Stimulated activated CD8-positive, alpha-beta memory T cell treated with anti-CD3 and anti-CD28 coated beads, Interleukin-12 subunit alpha, Interleukin-12 subunit beta, amount 100 ng/mL, for 1 hour (primary cell): Measurements from ENCODE around the gene DTNA.

ENCODE experiments used
- DNase-seq: peaks from one replicate; pipeline ENCODE4 v3.0.0-alpha.2; 2020; ENCODE audit warnings: low read depth

The DTNA gene

DNA sequence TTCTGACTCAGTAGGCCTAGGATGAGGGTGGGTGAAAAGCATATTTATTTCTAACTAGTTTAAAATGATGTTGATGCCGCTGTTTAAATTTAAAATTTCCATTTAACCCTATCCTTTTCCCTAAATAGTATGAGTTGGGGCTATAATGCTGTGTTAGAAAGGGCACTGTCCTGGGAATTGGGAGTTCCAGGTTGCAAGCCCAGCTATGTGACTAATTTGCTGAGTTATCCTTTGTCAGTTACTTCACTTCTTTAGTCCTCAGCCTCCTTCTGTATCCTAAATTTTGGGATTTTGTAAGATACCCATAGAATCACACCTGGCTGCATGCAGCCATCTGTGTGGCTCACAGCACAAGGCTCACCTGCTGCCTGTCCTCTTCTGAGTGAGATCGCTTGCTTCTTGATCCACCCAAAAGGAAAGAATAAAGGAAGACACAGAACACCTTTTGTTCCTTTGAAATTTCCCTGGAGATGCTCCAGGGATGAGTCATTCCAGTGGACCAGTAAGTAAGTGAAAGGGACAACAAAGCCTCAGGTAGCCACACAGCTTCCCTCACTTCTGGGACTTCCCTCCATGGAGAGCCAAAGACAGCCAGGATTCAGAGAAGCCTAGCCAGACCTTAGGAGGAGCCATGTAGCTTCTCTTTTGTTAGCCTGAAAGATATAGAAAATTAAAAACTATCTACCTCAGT is 97.2 kb downstream of the DTNA start:
- no peak for DNase-seq

DNA sequence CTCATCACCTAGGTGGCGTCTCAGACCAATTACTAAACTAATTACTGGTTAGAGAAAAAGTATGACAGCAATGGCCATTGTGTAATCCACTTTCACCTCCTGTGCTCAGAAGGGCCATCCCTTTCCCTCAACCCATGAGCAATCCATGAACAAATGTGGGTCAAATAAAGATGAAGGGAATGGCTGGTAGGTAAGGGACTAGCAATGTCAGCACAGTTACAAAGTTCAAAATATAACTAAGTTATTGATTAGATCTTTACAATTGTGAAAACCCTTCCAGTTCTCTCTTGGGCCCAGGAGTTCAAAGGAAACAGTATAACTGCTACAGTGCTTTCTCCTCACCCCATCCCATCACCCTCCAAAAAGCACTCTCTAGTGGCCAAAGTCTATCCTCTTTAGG is 98.3 kb downstream of the DTNA start:
- DNase-seq, result no peak

GRCh38 chr18:34809451-34810072 is 99.5 kb downstream of the DTNA start:
- DNase-seq, result no peak

GRCh38 chr18:34816183-34816582 is 106.1 kb downstream of the DTNA start:
- no peak for DNase-seq

DNA sequence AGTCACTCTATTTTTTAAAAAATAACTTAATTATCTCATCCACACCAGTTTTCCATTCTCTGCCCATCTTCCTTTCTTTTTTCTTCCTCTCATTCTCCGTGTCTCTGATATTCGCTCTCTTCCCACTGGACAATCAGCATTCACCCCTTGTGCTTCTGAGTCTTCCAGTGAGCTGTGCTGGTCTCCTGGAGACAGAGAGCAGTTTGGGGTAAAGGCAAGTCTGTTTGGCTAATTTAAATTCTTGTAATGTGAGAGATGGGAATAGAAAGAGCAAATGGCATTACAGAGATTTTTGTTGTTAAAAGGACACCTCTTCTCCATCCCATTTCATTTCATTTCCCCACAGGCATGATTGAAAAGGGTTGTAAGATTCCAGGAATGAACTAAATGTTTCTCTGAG is 107.5 kb downstream of the DTNA start:
- DNase-seq, result no peak

- no peak for DNase-seq
These were observed 108.0 kb downstream of the DTNA start for GRCh38 chr18:34818064-34818463.

- DNase-seq, result no peak
These were observed 110.4 kb downstream of the DTNA start for GRCh38 chr18:34820360-34821065.

DNA sequence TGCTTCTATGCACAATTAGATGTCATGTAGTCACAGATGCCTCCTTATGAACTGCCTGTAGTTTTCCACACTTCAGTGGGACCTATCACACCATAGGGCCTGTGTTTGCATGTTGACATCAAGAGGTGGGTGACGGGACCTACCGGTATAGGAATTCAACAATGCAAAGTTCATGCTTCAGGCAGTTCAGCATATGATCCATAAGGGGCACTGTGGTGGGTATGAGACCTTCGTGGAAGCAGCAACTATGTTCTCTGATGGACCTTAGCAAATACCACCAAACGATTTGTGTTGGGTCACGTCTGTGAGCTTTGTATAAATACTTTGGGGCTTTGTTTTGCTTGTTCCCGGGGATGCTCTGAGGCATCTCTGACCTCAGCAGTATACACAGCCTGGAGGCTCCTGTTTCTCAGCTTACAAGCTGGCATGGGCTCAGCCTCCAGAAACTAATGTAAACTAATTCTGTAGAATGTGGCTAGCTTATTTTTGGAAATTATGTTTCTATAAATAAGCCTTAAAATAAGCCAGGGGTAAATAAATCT is 111.6 kb downstream of the DTNA start:
- DNase-seq, result no peak

DNA sequence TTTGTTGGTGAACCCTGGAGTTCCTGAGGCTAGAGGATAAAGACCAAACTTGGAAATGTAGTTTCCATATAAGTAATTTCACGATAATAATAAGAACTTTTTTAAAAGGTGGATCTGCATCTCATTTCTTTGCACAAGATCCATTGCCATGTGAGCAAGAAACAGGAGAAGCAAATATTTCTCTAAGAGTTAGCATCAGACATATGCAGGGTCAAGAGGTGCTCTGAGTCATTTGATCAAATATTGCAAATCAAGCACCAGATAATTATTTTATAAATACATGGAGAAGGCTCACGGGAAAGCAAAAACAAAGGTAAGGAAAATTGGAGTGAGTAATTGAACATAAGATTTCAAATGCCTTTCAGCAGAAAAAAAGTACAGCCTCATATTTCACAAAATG is 118.0 kb downstream of the DTNA start:
- DNase-seq, result no peak

GRCh38 chr18:34834897-34835296 is 124.8 kb downstream of the DTNA start:
- no peak for DNase-seq

DNA sequence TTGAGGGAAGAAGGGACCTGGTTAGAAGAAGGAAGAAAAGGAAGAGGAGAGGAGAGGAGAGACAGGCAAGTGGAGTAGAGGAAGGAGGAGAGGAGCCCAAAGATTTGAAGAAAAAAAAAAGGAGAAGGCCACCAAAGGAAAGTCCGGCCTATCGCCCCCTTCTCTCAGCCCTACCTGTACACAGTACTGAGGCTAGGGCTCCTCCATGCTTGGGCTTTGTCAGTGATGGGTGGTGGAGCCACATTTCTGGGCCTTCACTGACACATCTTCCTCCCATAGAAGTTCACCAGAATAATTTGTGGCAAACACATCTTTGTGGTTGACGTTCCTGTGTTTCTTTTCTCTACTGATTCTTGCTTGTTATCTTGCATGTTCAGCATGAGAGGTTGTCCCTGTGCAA is 125.4 kb downstream of the DTNA start:
- DNase-seq, result no peak

- DNase-seq, result no peak
These were observed 127.7 kb downstream of the DTNA start for GRCh38 chr18:34837769-34838272.

GRCh38 chr18:34838669-34839068 is 128.6 kb downstream of the DTNA start:
- no peak for DNase-seq

GRCh38 chr18:34840256-34840826 is 130.2 kb downstream of the DTNA start:
- DNase-seq, result no peak

DNA sequence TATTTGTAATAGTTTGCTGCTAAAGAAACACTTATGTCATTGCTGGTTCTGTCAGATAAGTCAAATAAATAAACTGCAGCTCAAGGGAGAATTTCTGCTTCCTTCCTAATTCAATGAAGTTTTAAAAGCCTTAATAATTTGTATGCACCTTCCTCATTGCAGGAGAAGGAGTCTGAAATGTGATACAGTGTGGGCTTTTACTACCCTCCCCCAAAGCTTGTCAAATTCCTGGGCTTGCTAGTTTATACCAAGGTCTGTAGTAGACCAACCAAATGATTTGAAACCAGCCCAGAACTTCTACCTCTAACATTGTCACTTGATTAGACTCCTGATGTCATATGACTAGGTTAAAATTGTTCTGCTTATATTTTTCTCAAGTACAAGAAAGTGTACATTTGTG is 131.8 kb downstream of the DTNA start:
- DNase-seq, result no peak

- DNase-seq, result no peak
These were observed 134.0 kb downstream of the DTNA start for GRCh38 chr18:34844072-34844471.

GRCh38 chr18:34844732-34845459 is 134.8 kb downstream of the DTNA start:
- no peak for DNase-seq

GRCh38 chr18:34847408-34847807 is 137.3 kb downstream of the DTNA start:
- no peak for DNase-seq

DNA sequence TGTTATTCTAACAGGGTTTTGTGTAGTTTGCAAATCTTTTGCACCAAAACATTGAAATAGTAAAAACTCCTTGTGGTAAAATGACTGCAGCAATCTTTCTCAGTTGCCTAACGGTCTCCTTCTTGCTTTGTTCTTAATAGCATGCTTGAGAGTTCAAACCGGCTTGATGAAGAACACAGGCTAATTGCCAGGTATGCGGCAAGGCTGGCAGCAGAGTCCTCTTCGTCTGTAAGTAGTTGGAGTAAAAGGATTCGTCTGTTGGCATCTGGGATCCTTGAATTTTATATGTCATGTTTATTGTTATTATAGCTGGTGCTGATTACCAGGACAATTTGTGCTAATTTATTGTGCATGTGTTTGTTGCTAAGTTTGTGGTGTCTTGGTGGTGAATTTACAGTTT is 138.1 kb downstream of the DTNA start:
- no peak for DNase-seq

DNA sequence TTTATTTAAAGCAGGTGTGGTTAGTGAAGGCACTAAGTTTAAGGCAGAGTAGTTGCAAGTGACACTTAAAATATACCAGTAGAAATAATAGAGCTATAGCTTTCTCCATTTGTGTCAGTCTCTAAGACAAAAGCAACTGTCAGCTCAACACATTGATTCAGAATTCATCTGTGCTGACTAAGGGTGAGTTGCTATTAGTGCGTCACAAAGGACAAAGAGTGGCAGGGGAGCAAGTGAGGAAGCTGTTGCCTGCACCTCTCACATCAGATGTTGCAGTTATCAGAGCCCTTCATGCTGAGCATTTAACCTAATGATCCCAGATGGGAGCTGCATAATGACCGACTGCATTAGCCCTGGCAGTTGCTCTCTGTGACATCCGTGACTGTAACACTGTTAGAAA is 138.6 kb downstream of the DTNA start:
- no peak for DNase-seq

GRCh38 chr18:34857320-34857719 is 147.2 kb downstream of the DTNA start:
- DNase-seq, result no peak

DNA sequence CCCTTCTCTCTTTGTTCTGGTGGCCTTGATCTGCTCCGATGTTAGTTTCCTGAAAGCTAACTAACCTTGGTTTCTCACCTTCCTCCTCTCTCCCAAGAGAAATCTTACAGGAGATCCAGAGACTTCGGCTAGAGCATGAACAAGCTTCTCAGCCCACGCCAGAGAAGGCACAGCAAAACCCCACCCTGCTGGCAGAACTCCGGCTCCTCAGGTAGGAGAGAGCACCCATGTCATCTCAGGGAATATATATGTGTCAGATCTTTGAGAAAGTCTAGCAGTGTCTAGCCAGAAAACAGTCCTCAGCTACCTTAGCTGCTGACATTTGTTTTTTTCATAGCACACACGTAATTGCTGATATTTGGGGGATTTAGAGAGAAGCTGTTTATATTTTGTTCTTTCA is 148.1 kb downstream of the DTNA start:
- DNase-seq, result no peak
